GM13977 (cell line): Measurements from ENCODE around the gene PAX2.

Source experiments
- DNase-seq: peaks from one replicate; pipeline ENCODE4 v3.0.0; 2012; ENCODE audit warnings: low spot score
- in situ Hi-C: fragments of 300-500 bp; cut with MboI; formaldehyde crosslinking; loops from one replicate; pipeline ENCODE4 v1.12.0; 2022; ENCODE audit warnings: low sequenced_read_pairs, low pct_unique_long_range_greater_than_20kb, mixed read lengths, inconsistent platforms; ENCODE audit not compliant: unreplicated experiment
- TF ChIP-seq, protein P1 (sequence below): IDR thresholded peaks from 2 replicates; pipeline ENCODE4 v1.5.1; 2012; ENCODE audit warnings: mild to moderate bottlenecking, control low read depth; ENCODE audit not compliant: insufficient read depth; ENCODE audit errors: extremely low read depth, missing control alignments

Gene PAX2

GRCh38 chr10:100873827-100874326 is 128.5 kb downstream of the PAX2 start:
- TF ChIP-seq, protein P1, sequence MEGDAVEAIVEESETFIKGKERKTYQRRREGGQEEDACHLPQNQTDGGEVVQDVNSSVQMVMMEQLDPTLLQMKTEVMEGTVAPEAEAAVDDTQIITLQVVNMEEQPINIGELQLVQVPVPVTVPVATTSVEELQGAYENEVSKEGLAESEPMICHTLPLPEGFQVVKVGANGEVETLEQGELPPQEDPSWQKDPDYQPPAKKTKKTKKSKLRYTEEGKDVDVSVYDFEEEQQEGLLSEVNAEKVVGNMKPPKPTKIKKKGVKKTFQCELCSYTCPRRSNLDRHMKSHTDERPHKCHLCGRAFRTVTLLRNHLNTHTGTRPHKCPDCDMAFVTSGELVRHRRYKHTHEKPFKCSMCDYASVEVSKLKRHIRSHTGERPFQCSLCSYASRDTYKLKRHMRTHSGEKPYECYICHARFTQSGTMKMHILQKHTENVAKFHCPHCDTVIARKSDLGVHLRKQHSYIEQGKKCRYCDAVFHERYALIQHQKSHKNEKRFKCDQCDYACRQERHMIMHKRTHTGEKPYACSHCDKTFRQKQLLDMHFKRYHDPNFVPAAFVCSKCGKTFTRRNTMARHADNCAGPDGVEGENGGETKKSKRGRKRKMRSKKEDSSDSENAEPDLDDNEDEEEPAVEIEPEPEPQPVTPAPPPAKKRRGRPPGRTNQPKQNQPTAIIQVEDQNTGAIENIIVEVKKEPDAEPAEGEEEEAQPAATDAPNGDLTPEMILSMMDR, result no peak
- in situ Hi-C loops, result no loop called here
- DNase-seq, result no peak

GRCh38 chr10:100874702-100875483 is 129.5 kb downstream of the PAX2 start:
- no peak for DNase-seq
- TF ChIP-seq, protein P1, result no peak
- in situ Hi-C loops, result no loop called here

DNA sequence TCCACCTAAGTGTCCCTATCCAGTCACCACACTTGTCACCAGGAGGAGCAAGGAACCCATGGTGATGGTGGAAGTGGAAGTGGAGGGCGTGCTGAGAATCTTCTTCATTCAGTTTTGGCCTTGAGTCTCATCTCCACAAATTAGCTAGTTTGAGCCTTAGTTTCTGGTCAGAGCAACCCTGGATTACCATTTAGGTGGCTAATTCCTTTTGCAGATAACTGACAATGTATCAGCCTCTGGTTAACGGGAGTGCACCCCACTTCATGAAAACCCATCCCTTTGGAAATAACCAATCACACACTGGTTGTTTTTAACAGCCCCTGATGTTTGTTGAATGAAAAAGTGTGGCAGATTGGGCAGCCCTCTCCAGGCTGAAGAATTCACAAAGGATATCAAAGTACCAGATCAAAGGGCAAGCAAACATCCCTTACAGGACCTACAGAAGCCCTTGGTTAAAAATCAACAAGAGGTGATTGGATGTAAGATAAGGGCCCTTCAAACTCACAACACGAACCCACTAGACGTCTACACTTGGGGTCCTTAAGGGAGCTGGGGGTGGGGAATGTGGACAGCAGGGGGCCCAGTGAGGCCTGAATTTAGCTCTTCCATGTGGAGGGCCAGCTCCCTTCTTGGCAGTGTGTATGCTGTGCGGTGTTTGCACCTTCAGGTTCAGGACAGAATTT is 130.2 kb downstream of the PAX2 start:
- in situ Hi-C loops, result no loop called here
- DNase-seq, result no peak
- TF ChIP-seq, protein P1, result no peak

GRCh38 chr10:100876585-100877460 is 131.4 kb downstream of the PAX2 start:
- TF ChIP-seq, protein P1, result no peak
- in situ Hi-C loops, result no loop called here
- no peak for DNase-seq

DNA sequence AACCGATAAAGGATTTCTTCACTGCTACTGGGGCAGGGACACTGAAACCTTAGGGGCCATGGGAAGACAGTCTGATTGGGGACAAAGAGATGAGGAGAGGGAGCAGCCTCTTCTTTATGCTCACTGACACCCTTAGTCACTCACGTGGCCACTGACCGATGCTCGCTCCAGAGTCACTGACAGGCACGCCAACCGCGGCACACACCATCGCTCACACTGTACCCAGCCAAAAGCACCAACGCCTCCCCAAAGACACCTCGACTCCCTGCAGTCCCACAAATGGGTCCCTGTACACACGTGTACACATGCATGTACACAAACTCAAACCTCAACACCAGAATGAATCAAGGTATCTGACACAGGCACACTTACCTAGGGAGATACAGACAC is 132.1 kb downstream of the PAX2 start:
- TF ChIP-seq, protein P1, result no peak
- DNase-seq, result no peak
- in situ Hi-C loops, result no loop called here

DNA sequence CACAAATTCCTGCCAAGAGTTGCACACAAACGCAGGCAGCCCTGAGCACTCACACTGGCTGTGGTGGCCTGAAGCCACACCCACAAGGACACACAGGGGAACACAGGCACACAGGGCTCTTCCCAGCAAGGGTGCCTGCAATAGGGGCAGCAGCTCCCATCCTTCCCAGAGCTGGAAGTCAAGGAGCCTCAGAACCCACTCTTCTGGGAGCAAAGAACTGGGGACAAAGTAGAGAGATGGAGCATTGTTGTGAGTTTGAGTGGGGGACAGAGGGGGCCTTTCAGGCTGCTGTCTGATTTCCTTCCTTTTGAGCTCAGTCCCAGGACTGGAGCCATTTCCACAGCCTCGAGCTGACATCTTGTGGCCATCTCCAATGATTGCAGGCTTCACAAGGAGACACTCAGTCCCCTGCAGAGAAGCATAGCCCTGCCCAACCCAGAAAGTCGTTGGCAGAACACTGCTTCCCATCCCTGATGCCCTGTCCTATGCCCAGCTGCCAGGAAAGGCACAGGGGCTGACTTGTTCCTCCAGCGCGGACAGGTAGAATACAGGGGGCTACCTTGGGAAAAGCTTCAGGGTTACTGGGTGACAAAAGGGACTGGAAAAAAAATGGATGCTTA is 133.0 kb downstream of the PAX2 start:
- in situ Hi-C loops, result no loop called here
- DNase-seq, result peak; percentile 69
- TF ChIP-seq, protein P1, result peak; percentile 69
